HG02759 (cell line): ENCODE data around the gene SDF4.

ENCODE experiments used
- ATAC-seq: cut with Tn5 transposase; IDR thresholded peaks from one replicate; pipeline ENCODE4 v1.9.1; 2021; ENCODE audit warnings: mild to moderate bottlenecking, moderate library complexity; ENCODE audit not compliant: unreplicated experiment

Gene SDF4

DNA sequence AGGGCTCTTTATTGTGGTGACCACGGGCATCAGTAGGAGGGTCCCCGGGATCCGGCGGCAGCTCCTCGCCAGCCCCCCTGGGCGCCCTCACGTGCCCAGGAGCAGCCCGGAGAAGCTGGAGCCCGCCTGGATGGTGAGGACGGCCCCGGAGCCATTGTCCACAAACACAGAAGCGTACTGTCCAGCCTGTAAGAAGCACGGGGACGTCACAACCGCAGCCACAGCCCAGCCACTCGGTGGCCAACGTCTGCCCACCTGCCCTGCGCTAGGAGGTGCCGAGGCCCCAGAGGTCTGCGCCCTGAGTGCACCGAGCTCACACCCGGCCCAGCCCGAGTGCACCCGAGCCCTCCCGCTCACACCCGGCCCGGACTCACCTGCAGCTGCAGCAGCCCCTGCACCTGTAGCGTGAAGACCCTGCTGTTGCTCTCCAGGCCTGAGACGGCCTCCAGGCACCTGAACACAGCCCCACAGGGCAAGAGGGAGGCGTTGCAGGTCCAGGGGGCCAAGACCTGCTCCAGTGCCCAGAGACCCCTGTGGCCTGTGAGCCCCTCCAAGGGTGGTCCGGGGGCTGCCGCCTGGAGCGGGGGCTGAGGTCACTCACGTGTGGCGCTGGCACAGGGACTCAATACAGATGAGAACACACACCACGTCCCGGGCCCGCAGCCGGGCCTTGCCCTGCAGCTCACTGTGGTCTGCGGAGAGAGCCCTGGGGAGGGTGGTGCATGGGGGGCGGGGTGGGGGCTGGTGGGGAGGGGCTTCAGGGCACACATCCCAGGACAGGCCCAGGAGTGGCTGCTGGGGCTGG, 10.9 kb upstream of the SDF4 start:
- ATAC-seq = no peak

DNA sequence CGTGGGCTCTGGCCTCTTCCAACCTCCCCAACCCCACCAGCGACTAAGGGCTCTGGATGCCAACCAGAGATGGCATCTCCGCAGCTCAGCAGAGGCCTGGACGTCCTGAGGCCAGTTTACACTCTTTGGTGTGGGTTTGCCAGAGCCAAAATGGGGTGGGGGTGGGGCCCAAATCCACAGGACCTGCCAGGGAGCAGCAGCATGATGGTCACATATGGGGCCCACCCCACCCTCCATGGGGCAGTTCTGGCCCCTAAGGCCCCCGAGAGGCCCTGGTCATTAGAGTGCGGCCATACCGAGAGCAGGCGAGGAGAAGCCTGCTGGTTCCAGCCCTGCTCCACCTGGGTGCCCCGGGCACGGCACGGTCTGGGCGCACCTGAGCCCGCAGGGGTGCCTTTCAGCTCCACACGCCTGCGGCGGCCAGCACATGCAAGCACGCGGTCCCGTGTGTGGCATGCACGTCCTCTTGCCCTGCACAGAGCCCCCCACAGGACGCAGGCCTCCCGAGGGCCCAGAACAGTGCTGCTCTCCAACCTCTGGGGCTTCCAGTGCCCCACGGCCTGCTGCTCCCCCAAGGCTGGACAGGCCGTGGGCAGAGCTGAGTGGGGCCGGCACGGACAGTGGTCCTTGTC, 9.9 kb upstream of the SDF4 start:
- ATAC-seq = no peak

DNA sequence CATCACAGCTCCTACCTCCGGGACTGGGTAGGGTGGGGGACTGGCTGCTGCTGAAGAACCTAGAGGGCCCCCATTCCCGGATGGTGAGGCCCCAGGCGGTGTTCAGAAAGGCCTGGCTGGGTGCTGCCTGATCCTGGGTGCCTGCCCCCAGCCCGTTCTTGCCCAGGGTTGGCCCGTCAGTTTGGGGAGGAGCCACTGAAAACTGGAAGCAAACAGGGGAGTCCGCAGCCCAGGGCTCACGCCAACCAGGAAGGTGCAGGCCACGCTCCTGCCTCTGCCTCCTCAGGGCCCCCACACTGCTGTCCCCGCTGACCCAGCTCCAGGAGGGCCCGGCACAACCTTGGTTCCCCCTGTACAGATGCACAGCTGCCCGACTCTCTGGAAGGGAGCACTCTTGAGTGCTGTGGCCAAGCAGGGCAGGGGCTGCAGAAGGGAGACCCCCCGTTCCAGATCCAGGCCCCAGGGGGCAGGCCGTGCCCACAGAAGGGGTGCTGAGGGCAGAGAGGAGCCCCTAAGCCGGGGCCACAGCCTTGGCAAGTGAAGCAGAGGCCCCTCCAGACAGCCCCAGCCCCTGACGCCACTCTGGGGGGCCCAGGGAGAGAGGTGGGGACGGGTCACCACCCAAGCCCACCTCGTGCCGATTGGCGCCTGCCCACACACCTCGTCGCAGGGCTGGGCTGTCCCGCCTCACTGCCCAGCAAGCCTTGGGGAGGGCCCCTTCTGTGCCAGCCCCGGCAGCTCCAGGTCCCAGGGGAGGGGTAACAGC, 9.2 kb upstream of the SDF4 start:
- no peak for ATAC-seq

DNA sequence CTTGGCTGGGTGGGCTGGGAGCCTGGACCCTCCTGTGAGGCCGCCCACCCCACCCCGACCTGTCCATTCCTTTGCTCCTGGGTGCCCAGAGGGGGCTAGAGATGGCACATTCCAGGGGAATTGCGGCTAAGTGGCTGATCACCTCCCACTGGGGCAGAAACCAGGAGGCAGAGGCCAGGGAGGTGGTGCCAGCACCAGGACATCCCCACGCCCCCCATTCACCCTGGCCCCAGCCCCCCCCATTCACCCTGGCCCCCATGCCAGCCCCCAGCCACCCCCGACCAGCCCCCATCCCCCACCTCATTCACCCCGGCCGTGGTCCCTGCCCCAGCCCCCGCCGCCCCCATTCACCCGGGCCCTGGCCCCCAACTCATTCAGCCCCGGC, 8.5 kb upstream of the SDF4 start:
- ATAC-seq = no peak

DNA sequence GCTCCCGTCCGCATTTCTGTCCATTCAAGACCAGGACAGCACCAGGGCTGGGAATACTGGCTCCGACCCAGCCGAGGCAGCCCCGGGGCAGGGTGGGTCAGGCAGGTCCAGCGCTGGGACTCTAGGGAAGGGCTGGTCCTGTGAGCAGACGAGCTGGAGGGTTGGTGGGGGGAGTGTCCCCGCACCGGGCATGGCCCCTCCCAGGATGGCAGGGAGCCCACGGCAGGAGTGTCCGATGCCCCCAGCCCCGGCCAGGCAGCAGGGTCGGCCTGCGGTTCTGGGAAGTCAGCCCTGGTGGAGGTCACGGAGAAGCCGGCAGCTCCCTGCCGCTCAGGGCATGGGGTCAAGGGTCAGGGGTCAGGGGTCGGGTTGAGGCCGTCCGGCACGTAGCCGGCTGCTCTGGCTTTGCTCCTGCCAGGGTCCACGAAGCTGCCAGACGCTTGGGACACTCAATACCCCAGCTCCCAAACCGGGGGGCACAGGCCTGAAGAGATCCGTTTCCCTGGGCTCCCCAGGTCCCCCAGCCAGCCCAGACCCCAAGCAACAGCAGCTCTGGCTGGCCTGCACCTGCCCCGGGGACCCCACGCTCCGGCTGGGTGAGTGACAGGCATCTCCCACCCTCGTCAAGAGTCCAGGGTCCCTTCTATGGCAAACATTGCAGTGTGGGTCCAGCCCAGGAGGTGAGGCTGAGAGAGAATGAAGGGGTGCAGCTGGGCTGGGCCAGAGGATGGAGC, 8.0 kb upstream of the SDF4 start:
- ATAC-seq = no peak

DNA sequence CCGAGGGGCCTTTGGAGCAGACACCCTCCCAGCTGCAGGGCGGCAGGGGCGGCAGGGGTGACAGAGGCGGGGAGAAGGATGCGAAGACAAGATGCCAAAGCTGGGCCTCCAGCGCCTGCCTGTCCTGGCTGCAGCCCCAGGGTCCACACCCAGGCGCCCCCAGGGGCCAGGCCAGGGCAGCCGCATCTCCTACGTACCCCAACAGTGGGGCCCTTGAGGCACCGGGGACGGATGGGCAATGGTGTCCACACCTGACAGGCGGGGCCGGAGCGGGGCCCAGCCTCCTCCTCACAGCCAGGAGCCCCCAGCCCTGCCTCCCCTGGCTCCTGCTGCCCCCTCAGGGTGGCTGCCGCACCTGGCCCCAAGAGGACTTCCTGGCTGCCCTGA, 7.4 kb upstream of the SDF4 start:
- ATAC-seq = no peak

DNA sequence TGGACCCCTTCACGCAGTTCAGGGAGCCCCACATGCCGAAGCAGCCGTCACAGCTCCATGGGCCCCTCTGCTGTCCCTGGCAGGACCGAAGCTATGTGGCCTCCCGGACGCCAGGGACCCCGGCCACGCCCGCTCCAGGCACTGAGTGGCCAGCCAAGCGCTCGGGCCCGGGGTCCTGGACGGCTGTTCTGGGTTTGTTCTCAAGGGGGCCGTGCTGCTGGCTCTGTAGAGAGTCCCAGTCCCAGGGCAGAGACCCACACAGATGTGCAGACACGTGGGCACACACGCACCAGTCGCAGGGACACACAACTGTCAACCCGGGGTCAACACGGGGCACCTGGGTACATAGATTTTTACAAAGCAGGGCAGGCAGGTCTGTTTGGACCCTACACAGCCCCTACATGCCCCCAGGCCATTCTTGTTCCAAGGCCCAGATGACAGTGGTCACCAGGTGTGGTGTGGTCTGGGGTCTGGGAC, 6.9 kb upstream of the SDF4 start:
- no peak for ATAC-seq

DNA sequence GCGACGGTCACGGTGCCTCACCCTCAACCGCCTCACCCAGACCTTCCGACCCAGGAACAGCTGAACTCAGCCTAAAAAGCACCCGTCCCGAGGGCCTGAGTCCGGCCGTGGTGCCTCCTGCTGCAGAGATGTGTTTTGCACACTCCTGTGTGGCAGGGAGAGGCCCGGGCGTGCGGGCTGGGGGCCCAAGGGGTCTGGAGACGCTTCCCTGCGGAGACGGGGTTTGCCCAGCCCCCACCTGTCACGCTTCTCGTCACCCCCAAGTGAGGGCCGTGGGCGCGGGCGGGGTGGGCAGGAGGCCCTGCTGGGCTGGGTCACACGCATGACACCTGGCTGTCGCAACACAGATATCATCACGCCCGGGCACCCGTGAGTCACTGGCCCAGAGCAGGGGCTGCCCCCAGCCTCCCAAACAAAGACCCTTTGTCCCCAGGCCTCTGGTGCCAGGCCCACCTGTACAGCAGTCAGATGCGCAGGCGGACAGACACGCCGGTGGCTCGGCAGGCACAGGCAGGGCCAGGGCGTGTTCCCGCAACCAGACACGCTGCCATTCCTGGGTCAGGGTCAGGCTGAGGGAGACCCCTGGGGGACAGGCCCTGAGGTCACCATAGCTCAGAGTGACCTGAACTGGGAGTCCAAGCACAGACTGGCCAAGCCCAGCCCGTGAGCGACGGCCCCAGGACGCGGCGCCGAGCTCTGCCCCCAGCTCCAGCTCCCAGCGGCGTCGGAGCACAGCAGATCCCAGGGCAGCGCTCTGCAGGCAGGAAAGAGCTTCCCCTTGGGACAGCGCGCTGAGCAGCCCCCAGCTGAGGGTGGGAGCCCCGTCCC, 6.3 kb upstream of the SDF4 start:
- ATAC-seq = no peak

DNA sequence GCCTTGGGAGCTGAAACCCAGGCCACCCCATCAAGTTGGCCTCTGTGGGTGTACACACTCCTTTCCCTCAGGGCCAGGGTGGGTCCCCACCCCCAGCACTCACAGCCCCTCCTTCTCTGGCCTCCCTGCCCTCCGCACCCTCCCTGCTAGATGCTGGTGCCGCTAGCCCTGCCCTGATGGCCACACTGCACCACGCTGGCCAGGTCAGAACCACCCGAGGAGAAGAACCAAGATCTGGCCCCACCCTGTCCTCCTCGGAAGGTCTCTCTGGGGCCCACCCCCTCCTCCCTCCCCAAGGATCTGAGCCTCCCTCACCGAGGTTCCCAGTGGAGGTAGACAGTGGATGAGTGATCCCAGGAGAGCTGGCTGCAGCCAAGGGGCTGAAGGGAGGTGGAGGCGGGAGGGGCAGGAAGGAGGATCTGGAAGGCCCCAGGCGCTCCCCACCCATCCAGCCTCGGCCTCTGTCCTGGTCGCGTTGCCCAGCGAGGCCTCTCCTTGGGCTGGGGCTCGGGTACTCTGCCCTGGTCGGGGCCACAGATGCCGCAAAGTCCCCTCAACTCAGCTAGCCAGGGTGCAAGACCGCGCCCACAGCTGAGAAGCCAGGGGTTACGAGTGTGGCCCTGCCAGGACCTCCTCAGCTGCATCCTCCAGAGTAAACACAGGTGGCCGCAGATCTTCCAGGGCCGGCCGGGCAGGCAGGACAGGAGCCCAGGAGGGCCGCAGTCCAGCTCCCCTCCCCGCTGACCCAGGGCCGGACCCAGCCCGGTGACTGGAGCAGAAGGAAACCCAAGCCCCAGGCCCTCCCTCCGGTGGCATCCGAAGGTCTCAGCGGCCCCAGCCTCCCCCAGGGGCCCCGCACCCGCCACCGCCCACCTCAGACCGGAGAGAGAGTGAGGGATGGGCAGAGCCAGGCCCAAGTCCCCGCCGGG, 5.4 kb upstream of the SDF4 start:
- ATAC-seq = no peak

DNA sequence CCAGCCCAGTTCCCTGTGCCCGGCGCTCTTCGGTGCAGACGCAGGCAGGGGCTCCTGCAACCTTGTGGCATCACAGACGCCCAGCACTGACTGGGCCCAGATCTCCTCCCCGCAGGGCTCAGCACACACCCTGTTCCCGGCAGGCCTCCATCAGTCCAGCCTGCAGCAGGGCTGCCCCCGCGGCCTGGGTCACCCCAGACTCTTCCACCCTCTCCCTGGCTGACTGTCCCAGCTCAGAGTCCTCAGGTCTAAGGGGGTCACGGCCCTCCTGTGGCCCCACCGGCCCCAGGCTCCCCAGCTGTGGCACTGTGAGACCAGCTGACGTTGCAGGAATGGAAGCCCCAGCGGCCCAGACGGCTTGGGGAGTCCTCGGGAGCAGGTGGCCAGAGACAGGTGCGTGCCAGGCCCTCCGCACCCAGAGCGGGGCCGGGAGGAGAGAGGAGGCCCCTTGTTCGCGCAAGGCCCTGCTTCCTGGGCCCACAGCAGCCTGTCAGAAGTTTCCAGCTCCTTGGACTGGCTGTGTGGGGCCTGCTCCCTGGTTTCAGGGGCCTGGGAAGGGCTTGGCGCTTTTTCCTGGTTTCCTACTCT, 4.5 kb upstream of the SDF4 start:
- ATAC-seq = no peak

DNA sequence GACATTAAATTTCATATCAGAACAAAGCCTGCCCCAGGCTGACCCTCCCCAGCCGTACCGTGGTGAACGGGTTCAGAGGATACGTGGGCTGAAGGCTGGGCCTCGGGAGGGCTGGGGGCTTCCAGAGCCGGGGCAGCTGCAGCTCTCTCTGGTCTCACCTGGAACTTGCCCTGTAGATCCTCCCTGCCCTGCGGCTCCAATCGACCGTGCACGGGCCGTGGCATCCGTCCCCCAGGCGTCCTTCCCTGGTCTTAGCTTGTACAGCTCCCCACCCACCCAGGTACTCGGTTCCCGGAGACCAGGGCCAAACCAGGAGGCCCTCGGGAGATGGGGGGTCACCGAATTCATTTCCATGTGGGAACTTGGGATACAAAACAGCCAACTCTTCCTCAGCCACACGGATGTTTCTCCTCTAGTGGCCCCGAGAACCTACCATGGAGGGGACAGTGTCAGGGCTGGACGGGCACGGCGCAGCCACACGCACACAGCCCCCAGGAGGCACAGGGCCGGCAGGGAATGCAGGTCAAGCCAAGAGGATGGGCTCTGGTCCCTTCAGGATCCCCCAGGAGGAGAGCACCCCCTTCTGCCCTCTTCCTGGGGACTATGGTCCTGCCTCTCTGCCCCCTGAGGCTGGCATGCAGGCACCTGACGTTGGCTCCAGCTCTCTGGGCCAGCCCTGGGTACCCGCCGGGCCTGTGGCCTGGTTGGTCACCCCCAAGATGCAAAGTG, 3.4 kb upstream of the SDF4 start:
- ATAC-seq = no peak

DNA sequence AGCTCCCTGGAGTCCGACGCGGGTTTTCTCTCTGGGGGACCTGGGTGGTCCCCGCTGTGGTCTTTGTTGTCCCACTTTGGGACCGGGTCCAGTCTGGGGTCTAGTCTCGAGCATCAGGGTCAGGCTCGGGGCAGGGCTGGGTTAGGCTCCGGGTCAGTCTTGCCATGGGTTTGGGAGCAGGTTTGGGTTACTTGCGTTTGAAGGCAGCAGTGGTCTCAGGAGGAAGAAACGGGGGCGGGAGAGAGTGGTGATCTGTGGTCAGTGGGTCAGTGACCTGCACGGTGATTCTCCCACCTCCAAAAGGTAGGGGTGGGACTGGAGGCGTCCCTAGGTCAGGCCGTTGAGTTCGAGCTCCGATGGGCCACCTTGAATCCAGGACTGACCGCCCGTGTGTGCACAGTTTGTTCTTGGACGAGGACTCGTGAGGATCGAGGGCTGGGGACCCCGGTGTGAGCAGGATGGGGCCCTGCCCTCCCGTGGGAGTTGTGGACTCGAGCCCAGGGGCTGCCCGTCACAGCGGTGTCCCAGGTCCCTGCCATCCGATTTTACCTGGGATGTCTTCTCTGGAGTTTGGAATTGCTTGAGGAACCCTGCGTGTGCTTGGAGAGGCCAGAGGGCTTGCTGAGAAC, 2.5 kb upstream of the SDF4 start:
- ATAC-seq = no peak

DNA sequence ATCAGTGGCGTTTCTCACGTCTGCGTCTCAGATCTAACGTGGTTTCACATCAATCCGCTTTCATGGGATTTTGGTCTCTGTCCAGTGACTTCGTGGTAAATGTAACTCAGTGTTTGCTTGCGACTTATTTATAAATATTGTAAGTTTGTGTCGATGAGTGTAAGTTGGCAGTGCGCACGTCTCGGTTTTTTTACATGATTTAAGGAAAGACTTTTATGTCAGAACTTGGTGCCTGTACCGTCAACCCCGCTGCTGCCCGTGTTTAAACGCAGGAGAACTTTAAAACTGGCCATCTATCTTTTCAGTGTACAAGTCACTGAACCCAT, 1.7 kb upstream of the SDF4 start:
- no peak for ATAC-seq

DNA sequence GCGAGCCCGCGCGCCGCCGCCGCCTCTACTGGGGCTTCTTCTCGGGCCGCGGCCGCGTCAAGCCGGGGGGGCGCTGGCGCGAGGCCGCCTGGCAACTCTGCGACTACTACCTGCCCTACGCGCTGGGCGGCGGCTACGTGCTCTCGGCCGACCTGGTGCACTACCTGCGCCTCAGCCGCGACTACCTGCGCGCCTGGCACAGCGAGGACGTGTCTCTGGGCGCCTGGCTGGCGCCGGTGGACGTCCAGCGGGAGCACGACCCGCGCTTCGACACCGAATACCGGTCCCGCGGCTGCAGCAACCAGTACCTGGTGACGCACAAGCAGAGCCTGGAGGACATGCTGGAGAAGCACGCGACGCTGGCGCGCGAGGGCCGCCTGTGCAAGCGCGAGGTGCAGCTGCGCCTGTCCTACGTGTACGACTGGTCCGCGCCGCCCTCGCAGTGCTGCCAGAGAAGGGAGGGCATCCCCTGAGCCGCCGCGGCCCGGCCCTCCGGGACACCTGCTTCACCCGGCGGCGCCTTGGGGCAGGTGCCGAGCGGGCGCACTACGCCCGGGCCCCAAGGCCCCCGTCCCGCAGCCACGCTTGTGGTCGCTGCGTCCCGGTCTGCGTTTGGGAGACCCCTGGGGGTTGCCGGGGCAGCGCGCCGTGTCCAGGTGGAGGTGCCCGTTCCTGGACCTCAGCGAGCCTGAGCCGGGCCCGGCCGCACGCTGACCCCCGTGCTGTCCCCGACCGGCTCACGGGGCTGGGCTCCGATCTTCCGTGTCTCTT, 1.2 kb upstream of the SDF4 start:
- no peak for ATAC-seq

DNA sequence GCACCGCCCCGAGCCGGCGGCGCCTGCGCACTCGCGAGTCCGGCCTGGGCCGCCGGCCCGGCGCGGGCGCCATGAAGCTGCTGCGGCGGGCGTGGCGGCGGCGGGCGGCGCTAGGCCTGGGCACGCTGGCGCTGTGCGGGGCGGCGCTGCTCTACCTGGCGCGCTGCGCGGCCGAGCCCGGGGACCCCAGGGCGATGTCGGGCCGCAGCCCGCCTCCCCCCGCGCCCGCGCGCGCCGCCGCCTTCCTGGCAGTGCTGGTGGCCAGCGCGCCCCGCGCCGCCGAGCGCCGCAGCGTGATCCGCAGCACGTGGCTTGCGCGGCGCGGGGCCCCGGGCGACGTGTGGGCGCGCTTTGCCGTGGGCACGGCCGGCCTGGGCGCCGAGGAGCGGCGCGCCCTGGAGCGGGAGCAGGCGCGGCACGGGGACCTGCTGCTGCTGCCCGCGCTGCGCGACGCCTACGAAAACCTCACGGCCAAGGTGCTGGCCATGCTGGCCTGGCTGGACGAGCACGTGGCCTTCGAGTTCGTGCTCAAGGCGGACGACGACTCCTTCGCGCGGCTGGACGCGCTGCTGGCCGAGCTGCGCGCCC, 501 bp upstream of the SDF4 start, which contains the start of gene B3GALT6:
TSS of gene B3GALT6 (plus strand) at position 30 of the 588 bp plus-strand sequence. CDS start at position 72, 42 bp downstream.
- ATAC-seq = no peak

DNA sequence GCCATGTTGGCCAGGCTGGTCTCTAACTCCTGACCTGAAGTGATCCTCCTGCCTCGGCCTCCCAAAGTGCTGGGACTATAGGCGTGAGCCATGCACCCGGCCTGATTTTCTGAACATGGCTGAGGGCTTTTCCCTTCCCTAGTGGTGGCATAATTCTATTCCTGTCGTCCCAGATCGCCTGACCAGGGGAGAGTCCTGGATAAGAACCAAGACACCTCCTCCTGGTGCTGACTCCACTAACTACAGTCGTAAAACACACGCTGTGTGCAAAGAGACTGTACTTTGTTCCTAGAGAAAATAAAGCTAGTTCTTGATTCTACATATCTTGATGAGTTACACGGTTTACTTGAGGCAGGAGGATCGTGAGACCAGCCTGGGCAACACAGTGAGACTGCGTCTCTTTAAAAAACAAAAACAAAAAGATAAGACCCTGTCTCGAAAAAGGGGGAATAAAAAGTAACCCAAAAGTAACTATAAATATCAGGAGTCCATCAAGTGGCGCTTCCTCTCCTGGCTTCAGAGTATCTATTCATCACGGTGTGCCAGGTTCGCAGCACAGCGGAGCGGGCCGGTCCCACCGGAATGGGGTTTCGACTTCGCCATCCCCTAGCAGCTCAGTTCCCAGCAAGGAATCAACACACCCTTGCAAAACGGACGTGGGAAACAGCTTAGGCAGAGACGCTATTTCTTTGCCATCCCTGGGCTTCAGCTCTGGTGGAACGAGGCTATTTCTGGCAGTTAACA, 973 bp downstream of the SDF4 start:
- no peak for ATAC-seq
